Inferior parietal cortex (tissue), 1 donor: Measurements from ENCODE around the gene RRP7A.
"Not testable (repeated sequence)": the region's sequence is repeated elsewhere in the genome, so short reads cannot be mapped to it uniquely, and the experiment has no call there.

Experiments
- DNase-seq: peaks from one replicate; pipeline ENCODE4 v3.0.0-alpha.2; 2016; ENCODE audit errors: extremely low spot score

RRP7A gene, protein sequence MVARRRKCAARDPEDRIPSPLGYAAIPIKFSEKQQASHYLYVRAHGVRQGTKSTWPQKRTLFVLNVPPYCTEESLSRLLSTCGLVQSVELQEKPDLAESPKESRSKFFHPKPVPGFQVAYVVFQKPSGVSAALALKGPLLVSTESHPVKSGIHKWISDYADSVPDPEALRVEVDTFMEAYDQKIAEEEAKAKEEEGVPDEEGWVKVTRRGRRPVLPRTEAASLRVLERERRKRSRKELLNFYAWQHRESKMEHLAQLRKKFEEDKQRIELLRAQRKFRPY

DNA sequence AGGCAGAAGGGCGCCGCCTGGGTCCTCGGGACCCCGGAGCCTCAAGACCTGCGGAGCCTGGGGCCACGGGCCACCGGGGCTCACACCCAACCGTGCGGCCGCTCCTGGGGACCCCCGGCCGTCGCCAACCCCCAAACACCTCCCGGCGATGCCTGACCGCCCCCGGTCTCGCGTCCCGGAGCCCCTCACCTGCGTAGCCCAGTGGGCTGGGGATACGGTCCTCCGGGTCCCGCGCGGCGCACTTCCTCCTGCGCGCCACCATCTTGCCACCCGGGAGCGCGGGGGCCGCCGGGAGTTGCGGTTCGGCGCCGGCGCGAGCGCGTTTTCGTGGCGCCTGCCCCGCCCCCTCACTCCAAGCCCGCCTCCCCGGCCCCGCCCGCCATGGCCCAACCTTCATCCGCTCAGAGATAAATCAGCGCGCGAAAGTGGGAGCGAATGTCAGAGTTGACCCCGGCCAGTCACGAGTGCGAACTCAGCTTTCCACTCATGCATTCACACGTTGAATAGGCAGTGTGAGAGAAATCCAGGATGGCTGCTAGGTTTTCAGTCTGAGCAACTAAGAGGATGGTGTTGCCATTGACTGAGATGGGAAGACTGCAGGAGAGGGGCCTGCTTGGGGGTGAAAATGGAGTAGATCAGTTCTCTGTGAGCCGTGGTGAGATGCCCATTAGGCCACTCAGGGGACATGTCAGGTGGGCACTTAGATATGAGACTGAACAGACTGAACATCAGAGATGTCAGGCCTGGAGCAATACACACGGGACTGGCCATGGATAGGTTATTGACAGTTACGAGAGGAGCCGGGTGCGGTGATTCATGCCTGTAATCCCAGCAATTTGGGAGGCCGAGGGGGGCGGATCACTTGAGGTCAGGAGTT lies at the start of gene RRP7A:
Gene RRP7A (minus strand): TSS at position 272 of the 877 bp plus-strand sequence. CDS start 10 bp downstream, at position 262.
- peak; percentile 73 for DNase-seq

DNA sequence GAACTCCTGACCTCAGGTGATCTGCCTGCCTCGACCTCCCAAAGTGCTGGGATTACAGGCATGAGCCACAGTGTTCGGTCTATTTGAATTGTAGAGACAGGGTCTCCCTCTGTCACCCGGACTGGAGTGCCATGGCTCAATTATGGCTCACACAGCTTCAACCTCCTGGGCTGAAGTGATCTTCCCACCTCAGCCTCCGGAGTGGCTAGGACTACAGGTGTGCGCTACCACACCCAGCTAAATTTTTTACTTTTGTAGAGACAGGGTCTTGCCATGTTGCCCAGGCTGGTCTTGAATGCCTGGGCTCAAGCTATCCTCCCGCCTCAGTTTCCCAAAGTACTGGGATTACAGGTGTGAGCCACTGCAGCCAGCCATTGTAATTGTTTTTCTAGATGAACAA lies 48.4 kb upstream of the RRP7A start:
- not testable (repeated sequence) for DNase-seq

DNA sequence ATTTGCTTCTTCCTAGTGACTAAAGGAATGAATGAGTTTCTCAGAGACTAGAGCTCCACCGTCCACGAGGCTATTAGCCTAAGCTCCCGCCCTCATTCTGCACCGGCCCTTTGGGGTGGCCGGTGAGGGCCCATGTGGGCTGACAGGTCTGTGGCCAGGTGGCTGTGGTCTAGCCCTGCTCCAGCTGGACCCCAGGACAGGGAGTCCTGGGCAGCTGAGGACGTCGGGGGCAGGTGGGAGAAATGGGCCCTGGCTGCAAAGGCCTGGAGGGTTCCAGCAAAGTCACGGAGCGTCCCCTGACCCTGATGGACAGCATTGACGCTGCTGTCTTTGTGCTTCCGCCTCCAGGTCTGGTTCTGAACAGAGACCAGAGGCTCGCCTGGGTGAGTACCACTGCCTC lies 46.4 kb upstream of the RRP7A start:
- DNase-seq, result no peak

DNA sequence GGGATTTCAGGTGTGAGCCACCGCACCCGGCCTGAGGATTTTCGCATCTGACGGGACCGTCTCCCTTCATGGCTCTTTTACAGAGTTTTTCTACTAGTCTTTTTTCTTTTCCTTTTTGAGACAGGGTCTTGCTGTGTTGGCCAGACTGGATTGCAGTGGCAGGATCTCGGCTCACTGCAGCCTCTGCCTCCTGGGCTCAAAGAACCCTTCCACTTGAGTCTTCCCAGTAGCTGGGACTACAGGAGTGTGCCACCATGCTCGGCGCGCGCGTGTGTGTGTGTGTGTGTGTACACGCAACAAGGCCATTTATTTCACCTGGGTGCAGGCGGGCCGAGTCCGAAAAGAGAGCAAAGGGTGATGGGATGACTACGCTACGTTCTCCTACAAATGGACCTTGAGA lies 45.1 kb upstream of the RRP7A start:
- DNase-seq, result no peak

DNA sequence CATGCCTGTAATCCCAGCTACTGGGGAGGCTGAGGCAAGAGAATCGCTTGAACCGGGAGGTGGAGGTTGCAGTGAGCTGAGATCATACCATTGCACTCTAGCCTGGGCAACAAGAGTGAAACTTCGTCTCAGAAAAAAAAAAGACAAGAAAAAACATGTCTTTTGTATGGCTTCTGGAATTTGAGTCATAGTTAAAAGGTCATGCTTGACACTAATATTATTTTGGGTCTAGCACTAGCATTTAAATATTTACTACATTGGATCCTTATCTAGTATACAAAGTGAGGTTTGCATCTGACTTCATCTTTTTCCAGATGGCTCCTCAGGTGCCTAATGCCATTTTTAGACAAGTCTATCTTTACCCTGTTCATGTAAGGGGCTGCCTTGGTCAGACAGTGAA lies 44.3 kb upstream of the RRP7A start:
- DNase-seq, result not testable (repeated sequence)

DNA sequence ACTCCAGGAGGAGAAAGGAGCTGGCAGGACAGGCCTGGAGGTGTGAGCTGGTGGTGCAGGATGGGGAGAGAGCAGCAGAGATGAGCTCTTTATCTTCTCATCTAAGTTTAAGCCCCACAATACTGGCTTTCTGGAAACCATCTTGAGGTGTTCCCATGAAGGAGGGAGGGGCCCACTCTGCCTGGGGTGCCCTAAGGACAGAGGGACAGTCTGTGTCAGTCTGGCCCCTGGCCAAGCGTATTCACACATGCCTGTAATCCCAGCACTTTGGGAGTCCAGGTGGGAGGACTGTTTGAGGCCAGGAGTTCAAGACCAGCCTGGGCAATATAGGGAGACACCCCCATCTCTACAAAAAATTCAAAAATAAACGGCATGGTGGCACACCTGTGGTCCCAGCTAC lies 43.1 kb upstream of the RRP7A start:
- no peak for DNase-seq

DNA sequence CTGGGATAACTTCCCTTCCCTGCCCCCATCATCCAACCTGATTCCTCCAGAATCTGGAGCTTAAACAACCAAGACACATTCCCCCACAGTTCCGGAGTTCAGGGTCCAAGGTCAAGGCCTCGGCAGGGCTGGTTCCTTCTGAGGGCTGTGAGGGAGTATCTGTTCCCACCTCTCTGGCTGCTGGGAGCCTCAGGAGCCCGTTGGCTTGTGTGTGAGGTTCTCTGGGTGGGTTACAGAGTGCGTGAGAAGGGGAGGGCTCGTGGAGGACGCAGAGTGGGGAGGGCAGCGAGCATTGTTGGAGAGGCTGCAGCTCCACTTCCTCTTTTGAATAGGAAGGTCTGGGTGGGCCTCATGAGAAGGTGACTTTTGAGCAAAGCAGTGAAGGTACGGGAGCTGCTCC lies 42.7 kb upstream of the RRP7A start:
- DNase-seq, result no peak

DNA sequence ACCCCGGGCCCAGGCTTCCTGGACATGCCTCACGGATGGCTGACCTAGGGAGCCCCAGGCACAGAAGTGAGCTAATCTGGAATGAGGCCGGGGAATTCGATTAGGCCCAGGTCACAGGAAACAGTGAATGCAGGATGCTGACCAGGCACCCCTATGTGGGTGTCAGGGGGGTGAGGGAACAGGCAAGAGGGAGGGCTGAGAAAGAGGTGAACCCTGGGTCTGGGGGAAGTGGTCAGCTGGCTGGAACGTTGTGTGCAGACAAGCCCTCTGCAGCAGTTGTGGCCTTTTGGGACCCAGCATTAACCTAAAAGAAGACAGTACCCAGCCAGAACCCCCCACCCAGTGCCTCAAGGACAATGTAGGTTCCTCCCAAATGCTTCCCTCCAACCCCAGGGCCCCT lies 42.3 kb upstream of the RRP7A start:
- no peak for DNase-seq

DNA sequence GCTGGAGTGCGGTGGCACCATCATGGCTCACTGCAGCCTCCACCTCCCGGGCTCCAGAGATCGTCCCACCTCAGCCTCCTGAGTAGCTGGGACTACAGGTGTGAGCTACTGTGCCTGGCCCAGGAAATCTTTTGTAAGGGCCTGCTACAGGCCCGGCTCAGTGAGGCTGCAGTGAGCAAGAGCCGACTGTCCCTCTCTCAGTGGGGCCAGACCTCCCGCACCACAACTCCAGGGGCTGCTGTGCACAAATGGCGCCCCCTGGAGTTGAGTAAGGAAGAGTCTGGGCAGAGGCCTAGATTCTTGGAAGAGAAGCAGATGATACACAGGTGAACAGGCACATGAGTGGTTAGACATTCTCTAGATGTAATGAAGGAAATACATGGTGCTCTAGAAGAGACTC lies 41.2 kb upstream of the RRP7A start:
- DNase-seq, result peak; percentile 15

DNA sequence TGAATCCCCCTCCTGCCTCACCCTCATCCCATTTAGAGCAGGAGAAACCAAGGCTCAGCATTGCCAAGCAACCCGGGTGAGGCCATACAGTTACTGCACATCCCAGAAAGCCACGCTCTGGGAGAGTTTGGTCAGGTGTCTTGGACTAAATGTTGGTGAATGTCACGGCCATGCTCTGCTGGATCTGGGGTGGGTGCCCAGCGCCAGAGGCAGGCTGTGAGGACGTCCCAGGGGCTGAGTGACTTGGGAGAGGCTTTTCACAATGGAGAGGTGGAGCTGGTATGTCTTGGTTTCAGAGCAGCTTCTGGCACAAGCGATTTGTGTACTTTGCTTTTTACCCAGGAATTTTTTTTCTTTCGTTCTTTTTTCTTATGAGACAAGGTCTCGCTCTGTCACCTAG lies 40.8 kb upstream of the RRP7A start:
- DNase-seq, result no peak

DNA sequence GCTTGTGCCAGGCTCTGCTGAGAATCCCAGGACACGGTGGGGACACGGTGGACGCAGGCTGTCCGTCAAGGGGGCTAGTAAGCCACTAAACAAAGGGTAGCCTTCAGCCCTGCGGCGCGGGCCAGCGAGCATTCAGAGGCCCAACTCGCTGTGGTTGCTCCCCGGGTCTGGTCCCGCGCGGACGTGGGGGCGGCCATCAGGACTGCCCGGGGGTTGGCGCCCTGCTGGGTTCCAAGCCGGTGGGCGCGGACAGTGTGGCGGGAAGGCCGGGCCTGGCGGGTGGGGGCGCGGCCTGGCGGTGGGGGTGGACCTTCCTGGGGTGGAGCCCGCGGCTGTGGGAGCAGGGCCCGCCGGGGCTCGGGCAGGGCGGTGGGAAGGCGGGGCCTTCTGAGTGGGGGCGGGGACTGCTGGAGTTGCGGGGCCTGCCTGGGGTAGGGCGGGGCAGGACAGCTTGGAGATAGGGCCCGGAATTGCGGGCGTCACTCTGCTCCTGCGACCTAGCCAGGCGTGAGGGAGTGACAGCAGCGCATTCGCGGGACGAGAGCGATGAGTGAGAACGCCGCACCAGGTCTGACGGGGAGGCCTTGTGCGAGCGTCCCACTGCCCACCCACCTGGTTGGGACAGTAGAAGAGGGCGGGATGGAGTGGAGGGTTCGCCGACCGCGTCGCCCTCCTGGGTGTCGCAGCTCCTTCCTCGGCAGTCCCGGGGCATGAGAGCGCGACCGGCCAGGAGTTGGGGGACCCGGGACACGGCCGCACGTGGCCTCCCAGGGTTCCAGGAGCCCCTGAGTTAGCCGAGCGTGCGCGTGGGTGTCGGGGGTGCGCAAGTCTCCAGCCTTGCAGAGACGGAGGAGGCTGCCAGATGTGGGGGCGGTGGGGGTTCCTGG lies 34.1 kb upstream of the RRP7A start, which contains the start of gene SERHL2:
Gene SERHL2 (plus strand): TSS at position 482 of the 887 bp plus-strand sequence. CDS start 65 bp downstream, at position 547.
- DNase-seq, result peak; percentile 53

DNA sequence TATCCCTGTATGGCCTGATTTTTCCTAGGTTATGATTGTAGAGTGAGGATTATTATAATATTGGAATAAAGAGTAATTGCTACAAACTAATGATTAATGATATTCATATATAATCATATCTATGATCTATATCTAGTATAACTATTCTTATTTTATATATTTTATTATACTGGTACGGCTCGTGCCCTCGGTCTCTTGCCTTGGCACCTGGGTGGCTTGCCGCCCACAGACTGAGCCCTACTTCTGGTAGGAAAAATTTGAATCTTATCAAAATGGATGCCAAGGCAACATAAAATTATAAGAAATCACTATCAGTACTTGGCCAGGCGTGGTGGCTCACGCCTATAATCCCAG lies 32.7 kb upstream of the RRP7A start:
- not testable (repeated sequence) for DNase-seq

DNA sequence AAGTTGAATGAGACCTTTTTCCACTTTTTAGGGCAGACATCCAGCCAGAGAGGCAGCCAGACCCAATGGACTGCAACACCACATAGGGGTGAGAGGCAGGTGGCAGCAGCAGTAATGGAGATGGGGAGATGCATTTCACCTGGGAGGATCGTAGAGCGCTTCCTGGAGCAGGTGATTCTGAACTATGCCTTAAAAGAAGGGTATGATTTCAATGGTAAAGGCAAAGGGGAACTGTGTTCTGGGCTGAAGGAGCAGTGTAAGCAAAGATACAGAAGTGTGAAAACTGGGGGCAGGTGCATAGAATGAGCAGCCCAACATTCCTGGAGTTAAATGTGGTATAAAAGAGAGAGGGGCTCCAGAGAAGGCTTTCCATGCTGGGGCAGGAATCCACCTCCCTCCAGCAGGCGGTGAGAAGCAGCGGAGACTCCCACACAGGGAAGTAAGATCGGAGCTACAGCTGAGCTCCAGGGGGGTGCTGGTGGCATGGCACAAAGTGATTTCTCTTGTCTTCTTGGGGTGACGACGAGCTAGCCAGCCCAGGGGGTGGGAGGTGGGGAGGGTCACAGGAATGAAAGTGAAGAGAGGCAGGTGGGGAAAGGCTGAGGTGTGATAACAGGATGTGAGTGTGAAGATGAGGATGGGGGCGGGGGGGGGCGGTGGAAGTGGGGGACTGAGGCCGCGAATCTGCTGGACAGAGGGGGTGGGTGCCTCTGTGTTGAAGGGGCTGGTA lies 29.9 kb upstream of the RRP7A start:
- no peak for DNase-seq

DNA sequence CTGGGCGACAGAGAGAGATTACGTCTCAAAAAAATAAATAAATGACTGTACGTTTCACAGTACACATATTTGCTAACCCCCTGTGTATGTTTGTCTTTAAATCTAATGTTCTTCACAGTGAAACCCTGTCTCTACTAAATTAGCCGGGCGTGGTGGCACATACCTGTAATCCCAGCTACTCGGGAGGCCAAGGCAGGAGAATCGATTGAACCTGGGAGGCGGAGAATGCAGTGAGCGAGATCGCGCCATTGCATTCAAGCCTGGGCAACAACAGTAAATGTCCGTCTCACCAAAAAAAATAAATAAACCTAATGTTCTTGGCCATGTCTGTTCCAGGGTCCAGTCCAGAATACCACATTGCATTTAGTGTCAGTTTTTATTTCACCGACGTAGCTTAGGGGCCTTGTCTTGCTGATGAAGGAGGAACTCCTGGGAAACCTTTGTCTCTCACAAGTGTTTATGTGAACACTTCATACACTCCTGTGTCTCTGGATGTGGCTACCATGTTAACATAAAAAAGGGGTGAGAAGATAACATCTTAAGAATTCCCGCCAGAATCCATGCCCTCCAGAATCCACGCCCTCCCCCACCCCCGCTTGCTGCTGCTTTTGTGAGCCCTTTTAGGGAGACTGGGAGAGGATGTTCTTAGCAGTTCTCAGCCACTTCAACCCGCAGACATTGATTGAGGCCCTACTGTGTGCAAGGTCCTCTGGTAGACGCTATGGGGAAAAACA lies 29.2 kb upstream of the RRP7A start:
- no peak for DNase-seq

DNA sequence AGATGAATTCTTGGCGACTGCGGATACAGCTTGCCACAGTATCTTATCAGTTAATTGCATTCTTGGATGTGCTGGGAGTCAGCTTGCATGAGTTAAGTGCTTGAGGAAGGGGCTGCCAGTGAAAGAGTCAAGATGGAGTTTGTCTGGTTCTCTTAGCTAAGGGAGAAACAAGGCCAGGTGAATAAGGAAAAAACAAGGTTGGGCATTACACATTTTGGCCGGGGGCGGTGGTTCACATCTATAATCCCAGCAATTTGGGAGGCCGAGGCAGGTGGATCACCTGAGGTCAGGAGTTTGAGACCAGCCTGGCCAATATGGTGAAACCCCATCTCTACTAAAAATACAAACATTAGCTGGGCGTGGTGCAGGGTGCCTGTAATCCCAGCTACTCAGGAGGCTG lies 28.5 kb upstream of the RRP7A start:
- DNase-seq, result not testable (repeated sequence)

DNA sequence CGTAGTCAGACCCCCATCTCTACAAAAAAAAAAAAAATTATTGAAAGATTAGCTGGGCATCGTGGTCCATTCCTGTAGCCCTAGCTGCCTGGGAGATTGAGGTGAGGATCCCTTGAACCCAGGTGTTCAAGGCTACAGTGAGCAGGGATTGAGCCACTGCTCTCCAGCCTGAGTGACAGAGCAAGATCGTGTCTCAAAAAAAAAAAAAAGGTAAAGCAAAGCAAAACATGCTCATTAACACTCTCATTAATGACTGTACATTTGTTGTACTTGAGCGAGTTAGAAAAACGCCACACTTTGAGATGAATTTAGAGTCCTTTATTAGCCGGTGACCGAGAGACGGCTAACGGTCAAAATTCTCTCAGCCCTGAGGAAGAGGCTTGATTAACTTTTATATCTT lies 28.0 kb upstream of the RRP7A start:
- DNase-seq, result no peak

DNA sequence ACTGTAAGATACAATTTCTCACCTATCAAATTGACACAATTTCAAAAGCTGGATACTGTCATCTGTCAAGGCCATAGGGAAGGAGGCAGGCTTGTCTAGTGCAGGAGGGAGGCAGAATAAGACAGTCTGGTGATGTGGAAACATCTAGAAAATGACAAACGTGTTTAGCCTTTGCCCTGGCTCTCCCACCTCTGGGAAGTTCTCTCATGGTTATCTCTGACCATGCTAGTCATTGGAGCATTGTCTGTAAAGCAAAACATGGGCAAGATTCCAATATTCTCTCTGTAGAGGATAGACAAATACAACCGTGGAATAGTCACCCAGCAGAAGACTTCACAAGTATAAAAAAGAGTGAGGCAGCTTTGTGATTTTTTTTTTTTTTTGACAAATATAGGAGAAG lies 25.1 kb upstream of the RRP7A start:
- DNase-seq, result no peak

DNA sequence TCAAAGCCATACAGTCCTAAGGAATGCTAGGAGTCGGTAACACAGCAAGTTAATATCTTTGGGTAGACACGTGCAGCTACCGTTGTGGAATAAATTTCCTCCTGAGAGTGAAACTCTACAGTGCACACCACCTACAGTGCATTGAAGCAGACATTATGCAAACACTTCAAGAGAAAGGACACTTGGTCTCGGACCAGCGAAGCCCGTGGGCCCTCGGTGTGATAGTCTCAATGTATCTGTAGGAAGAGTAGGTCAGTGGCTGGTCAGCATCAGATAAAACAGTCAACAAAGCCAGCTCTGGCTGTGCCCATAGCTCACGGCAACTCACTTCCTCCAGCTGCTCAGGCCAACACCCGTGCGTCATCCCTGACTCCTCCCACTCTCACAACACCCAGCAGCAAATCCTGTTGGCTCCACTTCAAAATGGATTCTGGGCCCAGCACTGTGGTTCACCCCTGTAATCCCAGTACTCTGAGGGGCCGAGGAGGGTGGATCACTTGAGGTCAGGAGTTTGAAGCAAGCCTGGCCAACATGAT lies 19.7 kb upstream of the RRP7A start:
- not testable (repeated sequence) for DNase-seq

DNA sequence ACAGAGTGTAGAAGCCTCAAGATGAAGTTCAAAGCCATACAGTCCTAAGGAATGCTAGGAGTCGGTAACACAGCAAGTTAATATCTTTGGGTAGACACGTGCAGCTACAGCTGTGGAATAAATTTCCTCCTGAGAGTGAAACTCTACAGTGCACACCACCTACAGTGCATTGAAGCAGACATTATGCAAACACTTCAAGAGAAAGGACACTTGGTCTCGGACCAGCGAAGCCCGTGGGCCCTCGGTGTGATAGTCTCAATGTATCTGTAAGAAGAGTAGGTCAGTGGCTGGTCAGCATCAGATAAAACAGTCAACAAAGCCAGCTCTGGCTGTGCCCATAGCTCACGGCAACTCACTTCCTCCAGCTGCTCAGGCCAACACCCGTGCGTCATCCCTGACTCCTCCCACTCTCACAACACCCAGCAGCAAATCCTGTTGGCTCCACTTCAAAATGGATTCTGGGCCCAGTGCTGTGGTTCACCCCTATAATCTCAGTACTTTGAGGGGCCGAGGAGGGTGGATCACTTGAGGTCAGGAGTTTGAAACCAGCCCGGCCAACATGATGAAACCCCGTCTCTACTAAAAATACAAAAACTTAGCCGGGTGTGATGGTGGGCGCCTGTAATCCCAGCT lies 17.7 kb upstream of the RRP7A start:
- DNase-seq, result not testable (repeated sequence)

DNA sequence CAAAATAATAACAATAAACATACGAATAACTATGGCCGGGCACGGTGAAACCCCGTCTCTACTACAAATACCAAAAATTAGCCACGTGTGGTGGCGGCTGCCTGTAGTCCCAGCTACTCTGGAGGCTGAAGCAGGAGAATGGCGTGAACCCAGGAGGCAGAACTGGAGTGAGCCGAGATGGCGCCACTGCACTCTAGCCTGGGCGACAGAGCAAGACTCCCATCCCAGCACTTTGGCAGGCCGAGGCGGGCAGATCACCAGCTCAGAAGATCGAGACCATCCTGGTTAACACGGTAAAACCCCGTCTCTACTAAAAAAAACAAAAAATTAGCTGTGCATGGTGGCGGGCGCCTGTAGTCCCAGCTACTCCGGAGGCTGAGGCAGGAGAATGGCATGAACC lies 17.0 kb upstream of the RRP7A start:
- not testable (repeated sequence) for DNase-seq
